Neural cell (in vitro differentiated cells): ENCODE results near the gene SPON2.

Experiments
- CTCF ChIP-seq: fragments of 450-650 bp; IDR thresholded peaks from 2 replicates; pipeline ENCODE4 v1.5.1; 2014; ENCODE audit warnings: antibody characterized with exemption, mild to moderate bottlenecking, moderate library complexity; ENCODE audit not compliant: poor library complexity, severe bottlenecking
- EP300 ChIP-seq: fragments of 450-650 bp; conservative IDR thresholded peaks from 2 replicates; pipeline ENCODE4 v1.6.1; 2014; ENCODE audit warnings: antibody characterized with exemption, mild to moderate bottlenecking, moderate library complexity; ENCODE audit not compliant: poor library complexity, severe bottlenecking
- EZH2 ChIP-seq: fragments of 200-600, 300-800 bp; shearing (Covaris generic), sonication (generic); IDR thresholded peaks from 2 replicates; pipeline ENCODE4 v1.6.1; 2014; ENCODE audit warnings: antibody characterized with exemption, low read length, borderline replicate concordance, mild to moderate bottlenecking; ENCODE audit not compliant: insufficient read depth, poor library complexity, severe bottlenecking
- MXI1 ChIP-seq: fragments of 450-650 bp; conservative IDR thresholded peaks from 2 replicates; pipeline ENCODE4 v1.6.1; 2014; ENCODE audit warnings: antibody characterized with exemption, mild to moderate bottlenecking; ENCODE audit not compliant: poor library complexity, severe bottlenecking
- SMC3 ChIP-seq: fragments of 450-650 bp; conservative IDR thresholded peaks from 2 replicates; pipeline ENCODE4 v1.6.1; 2014; ENCODE audit warnings: antibody characterized with exemption, mild to moderate bottlenecking, moderate library complexity; ENCODE audit not compliant: poor library complexity

DNA sequence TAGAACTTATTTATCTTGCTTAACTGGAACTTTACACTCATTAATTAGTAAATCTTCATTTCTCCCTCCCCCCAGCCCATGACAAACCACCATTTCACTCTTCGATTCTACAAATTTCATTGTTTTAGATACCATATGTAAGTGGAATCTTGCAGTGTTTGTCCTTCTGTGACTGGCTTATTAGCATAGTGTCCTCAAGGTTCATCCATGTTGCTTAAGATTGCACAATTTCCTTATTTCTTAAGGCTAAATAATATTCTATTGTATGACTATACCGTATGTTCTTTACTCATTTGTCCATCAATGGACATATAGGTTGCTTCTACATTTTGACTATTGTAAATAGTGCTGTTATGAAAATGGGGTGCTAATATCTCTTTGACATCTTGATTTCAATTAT, 34.5 kb downstream of the SPON2 start:
- TF ChIP-seq CTCF (no peak), SMC3 (no peak), EZH2 (no peak), MXI1 (no peak), EP300 (no peak)
